H9 (cell line): ENCODE measurements around the gene ATF3. TPM values are rescaled to one million over a fixed set of nuclear protein-coding genes. Genes with fewer than 3 reads are reported as not detected.

Experiments
- DNase-seq: peaks from one replicate; pipeline ENCODE4 v3.0.0-alpha.2; 2017
- H2AFZ ChIP-seq: one replicate; pipeline ENCODE4 v1.6.1; 2013; ENCODE audit warnings: mild to moderate bottlenecking, low read length, control low read depth, moderate library complexity
- H2AK5ac ChIP-seq: 2 replicates; pipeline ENCODE4 v1.6.1; 2013; ENCODE audit warnings: low read length, control low read depth, mixed read lengths; ENCODE audit not compliant: insufficient read length
- H2BK120ac ChIP-seq: one replicate; pipeline ENCODE4 v1.6.1; 2013; ENCODE audit warnings: low read depth, mild to moderate bottlenecking, low read length, control low read depth, inconsistent platforms; ENCODE audit not compliant: poor library complexity, severe bottlenecking
- H2BK12ac ChIP-seq: 2 replicates; pipeline ENCODE4 v1.6.1; 2013; ENCODE audit warnings: low read length, control low read depth, mixed read lengths, low read depth; ENCODE audit not compliant: insufficient read length
- H2BK15ac ChIP-seq: 2 replicates; pipeline ENCODE4 v1.6.1; 2013; ENCODE audit warnings: low read depth, low read length, control low read depth
- H2BK20ac ChIP-seq: one replicate; pipeline ENCODE4 v1.6.1; 2013; ENCODE audit warnings: low read depth, mild to moderate bottlenecking, low read length, control low read depth, inconsistent platforms; ENCODE audit not compliant: poor library complexity, severe bottlenecking
- H2BK5ac ChIP-seq: 2 replicates; pipeline ENCODE4 v1.6.1; 2013; ENCODE audit warnings: low read length, control low read depth, mixed read lengths; ENCODE audit not compliant: insufficient read length
- H3K14ac ChIP-seq: 2 replicates; pipeline ENCODE4 v1.6.1; 2013; ENCODE audit warnings: low read length, control low read depth; ENCODE audit not compliant: insufficient read depth
- H3K18ac ChIP-seq: 2 replicates; pipeline ENCODE4 v1.6.1; 2013; ENCODE audit warnings: low read depth, mild to moderate bottlenecking, mixed read lengths, low read length, control low read depth; ENCODE audit not compliant: insufficient read length
- H3K23ac ChIP-seq: 2 replicates; pipeline ENCODE4 v1.6.1; 2013; ENCODE audit warnings: low read length, control low read depth, mixed read lengths, low read depth; ENCODE audit not compliant: insufficient read length
- H3K23me2 ChIP-seq: 2 replicates; pipeline ENCODE4 v1.6.1; 2013; ENCODE audit warnings: low read depth, mild to moderate bottlenecking, mixed read lengths, low read length, control low read depth; ENCODE audit not compliant: insufficient read length, poor library complexity, severe bottlenecking
- H3K27ac ChIP-seq: 2 replicates; pipeline ENCODE4 v1.5.1; 2013; ENCODE audit warnings: low read length, control low read depth, mixed read lengths, low read depth; ENCODE audit not compliant: insufficient read length
- H3K27me3 ChIP-seq: 2 replicates; pipeline ENCODE4 v1.6.1; 2013; ENCODE audit warnings: low read length, control low read depth, inconsistent platforms; ENCODE audit not compliant: insufficient read depth
- H3K4ac ChIP-seq: 2 replicates; pipeline ENCODE4 v1.6.1; 2013; ENCODE audit warnings: low read depth, mild to moderate bottlenecking, control low read depth, inconsistent platforms, low read length, moderate library complexity
- H3K4me1 ChIP-seq: 2 replicates; pipeline ENCODE4 v1.6.1; 2013; ENCODE audit warnings: low read length, control low read depth, inconsistent platforms; ENCODE audit not compliant: insufficient read depth
- H3K4me2 ChIP-seq: 2 replicates; pipeline ENCODE4 v1.6.1; 2013; ENCODE audit warnings: low read length, control low read depth, mixed read lengths; ENCODE audit not compliant: insufficient read length, insufficient read depth
- H3K56ac ChIP-seq: 2 replicates; pipeline ENCODE4 v1.6.1; 2013; ENCODE audit warnings: low read depth, mild to moderate bottlenecking, mixed read lengths, low read length, control low read depth; ENCODE audit not compliant: insufficient read length
- H3K79me1 ChIP-seq: 2 replicates; pipeline ENCODE4 v1.6.1; 2013; ENCODE audit warnings: low read depth, mild to moderate bottlenecking, moderate library complexity, low read length, control low read depth, inconsistent platforms; ENCODE audit not compliant: insufficient read depth, poor library complexity, severe bottlenecking
- H3K79me2 ChIP-seq: 2 replicates; pipeline ENCODE4 v1.6.1; 2013; ENCODE audit warnings: low read length, control low read depth, inconsistent platforms; ENCODE audit not compliant: insufficient read depth
- H3K9ac ChIP-seq: 2 replicates; pipeline ENCODE4 v1.6.1; 2013; ENCODE audit warnings: low read length, control low read depth, mixed read lengths; ENCODE audit not compliant: insufficient read length; ENCODE audit errors: extremely low read depth
- H3K9me3 ChIP-seq: one replicate; pipeline ENCODE4 v1.6.1; 2013; ENCODE audit warnings: low read depth, low read length, inconsistent platforms; ENCODE audit not compliant: control insufficient read depth
- H3T11ph ChIP-seq: one replicate; pipeline ENCODE4 v1.6.1; 2013; ENCODE audit warnings: mild to moderate bottlenecking, low read length, control low read depth, inconsistent platforms
- H4K20me1 ChIP-seq: one replicate; pipeline ENCODE4 v1.6.1; 2013; ENCODE audit not compliant: control insufficient read depth, insufficient read length, insufficient read depth
- H4K5ac ChIP-seq: 2 replicates; pipeline ENCODE4 v1.6.1; 2013; ENCODE audit warnings: low read depth, mild to moderate bottlenecking, mixed read lengths, low read length, control low read depth; ENCODE audit not compliant: insufficient read length
- H4K8ac ChIP-seq: replicated peaks from 2 replicates; pipeline ENCODE4 v1.6.1; 2013; ENCODE audit warnings: low read length, control low read depth, mixed read lengths, low read depth; ENCODE audit not compliant: insufficient read length
- H4K91ac ChIP-seq: 2 replicates; pipeline ENCODE4 v1.6.1; 2013; ENCODE audit warnings: low read depth, mild to moderate bottlenecking, moderate library complexity, mixed read lengths, low read length, control low read depth; ENCODE audit not compliant: insufficient read length
- H3K27ac Mint-ChIP-seq, 3 experiments: 2 replicates in 2 of 3; 3 replicates in 1 of 3; pipeline ENCODE4 v1.8.0; 2020 to 2021; ENCODE audit warnings: mixed read lengths in 3 of 3, mild to moderate bottlenecking in 1 of 3, moderate library complexity in 1 of 3
- H3K27me3 Mint-ChIP-seq: 2 replicates; pipeline ENCODE4 v1.8.0; 2021; ENCODE audit warnings: low read depth, mild to moderate bottlenecking, moderate library complexity, mixed read lengths
- H3K36me3 Mint-ChIP-seq, 3 experiments: 2 replicates in 2 of 3; 3 replicates in 1 of 3; pipeline ENCODE4 v1.8.0; 2020 to 2021; ENCODE audit warnings: low read depth in 3 of 3, mixed read lengths in 3 of 3; ENCODE audit not compliant: insufficient read depth in 1 of 3
- H3K4me1 Mint-ChIP-seq, 2 experiments: 2 replicates each; pipeline ENCODE4 v1.8.0; 2020; ENCODE audit warnings: mixed read lengths in 2 of 2
- H3K4me3 Mint-ChIP-seq, 2 experiments: 2 replicates in 1 of 2; 3 replicates in 1 of 2; pipeline ENCODE4 v1.8.0; 2020 to 2021; ENCODE audit warnings: mild to moderate bottlenecking in 2 of 2, mixed read lengths in 2 of 2, moderate library complexity in 1 of 2
- H3K9me3 Mint-ChIP-seq, 2 experiments: 2 replicates in 1 of 2; 3 replicates in 1 of 2; pipeline ENCODE4 v1.8.0; 2020; ENCODE audit warnings: mild to moderate bottlenecking in 2 of 2, mixed read lengths in 2 of 2, moderate library complexity in 1 of 2
- CTCF ChIP-seq: fragments of 200-600 bp; sonication (generic); conservative IDR thresholded peaks from 3 replicates; pipeline ENCODE4 v1.8.0; 2021; ENCODE audit warnings: antibody characterized with exemption, mild to moderate bottlenecking
- WGBS: extraction: QIAGEN DNeasy Blood & Tissue Kit; methylation state at CpG from one replicate; pipeline ENCODE4 v1.1.7; 2013; ENCODE audit warnings: missing lambda C conversion rate, low lambda C conversion rate, mixed read lengths; ENCODE audit not compliant: insufficient read length; ENCODE audit errors: extremely low coverage; 5-methylcytosine and 5-hydroxymethylcytosine counted together
- total RNA-seq: library from RNA; stranded (reverse); gene quantifications from 2 replicates; pipeline ENCODE4 v1.2.1, GENCODE V29; 2021

The ATF3 gene
- total RNA-seq, 1 experiment from 2014 or later, result 14.7 TPM

- no peak overlapping the region for H3K4me3 Mint-ChIP-seq
- no peak overlapping the region for H3K23ac ChIP-seq
- H3K4me1 Mint-ChIP-seq, result peaks cover 5 to 7% of the 10 kb centered on the region in 2 experiments
Observed at GRCh38 chr1:212620293-212620692, 11.7 kb downstream of the ATF3 start.

More at GRCh38 chr1:212620293-212620692, 11.7 kb downstream of the ATF3 start:
- no peak overlapping the region for H4K91ac ChIP-seq
- no peak overlapping the region for H3K4me2 ChIP-seq
- DNase-seq, result no peak
- no peak overlapping the region for H3T11ph ChIP-seq
- H4K20me1 ChIP-seq, result no peaks in the 10 kb centered on the region
- no peak overlapping the region for H2BK120ac ChIP-seq
- no peaks in the 10 kb centered on the region for H3K23me2 ChIP-seq
- no peaks in the 10 kb centered on the region for H3K4me1 ChIP-seq
- TF ChIP-seq CTCF, result no peak
- H3K79me1 ChIP-seq, result no peaks in the 10 kb centered on the region
- H2BK12ac ChIP-seq, result no peak overlapping the region
- Mint-ChIP-seq H3K27me3 (peaks cover 1% of the 10 kb centered on the region; the same call in 1 of the 2 replicates), H3K27ac (0 out of 7 replicates have a peak overlapping the region, but pooled peaks of 2 of the 3 experiments have one; percentile 9), H3K9me3 (no peaks in the 10 kb centered on the region; a peak in 1 of 5 replicates), H3K36me3 (peaks cover 24 to 49% (median 46%) of the 10 kb centered on the region in 3 experiments)
- no peak overlapping the region for H3K27ac ChIP-seq
- no peak overlapping the region for H2AK5ac ChIP-seq
- no peak overlapping the region for H3K18ac ChIP-seq
- no peak overlapping the region for H2BK5ac ChIP-seq
- no CpG with 5 or more reads among the region's 1 CpG for WGBS
- no peak overlapping the region for H3K4ac ChIP-seq
- no peak overlapping the region for H4K5ac ChIP-seq
- no peaks in the 10 kb centered on the region for H3K79me2 ChIP-seq
- no peak overlapping the region for H4K8ac ChIP-seq
- no peak overlapping the region for H3K14ac ChIP-seq
- H2BK20ac ChIP-seq, result no peak overlapping the region
- H3K56ac ChIP-seq, result no peak overlapping the region
- no peak overlapping the region for H2BK15ac ChIP-seq
- no peak overlapping the region for H3K9ac ChIP-seq
- H2AFZ ChIP-seq, result no peak overlapping the region
- H3K9me3 ChIP-seq, result no peaks in the 10 kb centered on the region
- no peaks in the 10 kb centered on the region for H3K27me3 ChIP-seq
